Measurements from ENCODE around the gene EFCAB5. TPM values are rescaled to one million over a fixed set of nuclear protein-coding genes. Genes with fewer than 3 reads are reported as not detected.

EFCAB5 gene
- total RNA-seq, 2 experiments from 2014 or later: 0.25 to 0.53 TPM

- H3K4me3 Mint-ChIP-seq: no peak overlapping the region
- H3K9me3 Mint-ChIP-seq: no peaks in the 10 kb centered on the region
- ChIA-PET POLR2A (no interaction called here), CTCF (no interaction called here)
- no peak overlapping the region for H3K27ac ChIP-seq (ENCODE audit: low read depth in 1 of 2, low read length in 2 of 2)
- H3K27me3 Mint-ChIP-seq: no peaks in the 10 kb centered on the region
- H3K36me3 ChIP-seq (ENCODE audit: insufficient read depth, low read length): no peaks in the 10 kb centered on the region
- no peak for DNase-seq
- H3K9me3 ChIP-seq (ENCODE audit: control insufficient read depth in 1 of 2, insufficient read depth in 1 of 2, low read length in 2 of 2): no peaks in the 10 kb centered on the region
- no peak overlapping the region for H3K27ac Mint-ChIP-seq
- no peaks in the 10 kb centered on the region for H3K4me1 ChIP-seq (ENCODE audit: insufficient read depth, low read length)
- no peak for TF ChIP-seq CTCF (IDR thresholded peaks at IDR 0.05)
- no peak overlapping the region for H3K4me3 ChIP-seq (ENCODE audit: low read length)
- no peaks in the 10 kb centered on the region for H3K36me3 Mint-ChIP-seq (ENCODE audit: low read depth)
- no peaks in the 10 kb centered on the region for H3K4me1 Mint-ChIP-seq (ENCODE audit: low read depth)
- intact Hi-C loops (cut with DNase I, micrococcal nuclease): loop anchor here (5.0 to 10.0 kb wide), 3 partner anchors 72 to 322 kb away; no protein-coding TSS in a partner anchor
- ATAC-seq (ENCODE audit: poor library complexity): no peak
- H3K27me3 ChIP-seq (ENCODE audit: control insufficient read depth in 1 of 2, insufficient read depth in 2 of 2, low read length in 2 of 2): no peaks in the 10 kb centered on the region
Measured at GRCh38 chr17:29936724-29937123, 4.7 kb upstream of the EFCAB5 start.

- no peaks in the 10 kb centered on the region for H3K36me3 ChIP-seq (ENCODE audit: insufficient read depth, low read length)
- H3K4me1 ChIP-seq (ENCODE audit: insufficient read depth, low read length): no peaks in the 10 kb centered on the region
- TF ChIP-seq CTCF (IDR thresholded peaks at IDR 0.05): no peak
- no peaks in the 10 kb centered on the region for H3K27me3 Mint-ChIP-seq
- H3K27ac ChIP-seq (ENCODE audit: low read depth in 1 of 2, low read length in 2 of 2): no peak overlapping the region
- H3K9me3 Mint-ChIP-seq: no peaks in the 10 kb centered on the region
- no peaks in the 10 kb centered on the region for H3K4me1 Mint-ChIP-seq (ENCODE audit: low read depth)
- ATAC-seq (ENCODE audit: poor library complexity) (no peak), DNase-seq (no peak)
- H3K27me3 ChIP-seq (ENCODE audit: control insufficient read depth in 1 of 2, insufficient read depth in 2 of 2, low read length in 2 of 2): no peaks in the 10 kb centered on the region
- no peak overlapping the region for H3K27ac Mint-ChIP-seq
- intact Hi-C loops (cut with DNase I, micrococcal nuclease): no loop called here
- H3K9me3 ChIP-seq (ENCODE audit: control insufficient read depth in 1 of 2, insufficient read depth in 1 of 2, low read length in 2 of 2): no peaks in the 10 kb centered on the region
- H3K36me3 Mint-ChIP-seq (ENCODE audit: low read depth): no peaks in the 10 kb centered on the region
- H3K4me3 ChIP-seq (ENCODE audit: low read length): no peak overlapping the region
- no peak overlapping the region for H3K4me3 Mint-ChIP-seq
- CTCF ChIA-PET: no interaction called here
- POLR2A ChIA-PET: no interaction called here
Measured at GRCh38 chr17:29945281-29945680, 3.8 kb downstream of the EFCAB5 start.

GRCh38 chr17:29948448-29949215 is 7.2 kb downstream of the EFCAB5 start:
- H3K4me3 ChIP-seq (ENCODE audit: low read length): no peak overlapping the region
- no peaks in the 10 kb centered on the region for H3K4me1 ChIP-seq (ENCODE audit: insufficient read depth, low read length)
- no peaks in the 10 kb centered on the region for H3K4me1 Mint-ChIP-seq (ENCODE audit: low read depth)
- intact Hi-C loops (cut with DNase I, micrococcal nuclease): no loop called here
- CTCF ChIA-PET: no interaction called here
- TF ChIP-seq CTCF (IDR thresholded peaks at IDR 0.05): no peak
- H3K27ac ChIP-seq (ENCODE audit: low read depth in 1 of 2, low read length in 2 of 2): no peak overlapping the region
- no peaks in the 10 kb centered on the region for H3K27me3 Mint-ChIP-seq
- no peaks in the 10 kb centered on the region for H3K36me3 ChIP-seq (ENCODE audit: insufficient read depth, low read length)
- H3K36me3 Mint-ChIP-seq (ENCODE audit: low read depth): peaks cover 2% of the 10 kb centered on the region
- ATAC-seq (ENCODE audit: poor library complexity): no peak
- H3K9me3 ChIP-seq (ENCODE audit: control insufficient read depth in 1 of 2, insufficient read depth in 1 of 2, low read length in 2 of 2): no peaks in the 10 kb centered on the region
- no peaks in the 10 kb centered on the region for H3K27me3 ChIP-seq (ENCODE audit: control insufficient read depth in 1 of 2, insufficient read depth in 2 of 2, low read length in 2 of 2)
- POLR2A ChIA-PET: no interaction called here
- H3K4me3 Mint-ChIP-seq: no peak overlapping the region
- H3K27ac Mint-ChIP-seq: no peak overlapping the region
- DNase-seq: no peak
- H3K9me3 Mint-ChIP-seq: peaks cover 5% of the 10 kb centered on the region
